PC-9 (cell line): ENCODE data around the gene STK24. TPM values are rescaled to one million over a fixed set of nuclear protein-coding genes. Genes with fewer than 3 reads are reported as not detected.

Experiments
- BruUV-seq: library from RNA; stranded (reverse); fragments of 400-500 nt; replicated peaks from 2 replicates; lab custom pipeline; 2021; lab: Mats Ljungman, UMichigan
- CTCF ChIA-PET: fragments of 300-600 bp; sonication (Branson Sonifier 250); formaldehyde crosslinking; loops from one replicate; lab custom pipeline; 2022; ENCODE audit warnings: antibody characterized with exemption; lab: Charles Lee
- POLR2A ChIA-PET: fragments of 300-600 bp; sonication (Branson Sonifier 250); formaldehyde crosslinking; loops from one replicate; lab custom pipeline; 2022; ENCODE audit warnings: antibody characterized with exemption; ENCODE audit not compliant: unreplicated experiment; lab: Charles Lee
- DNase-seq, 2 experiments: peaks; one replicate each; pipeline versions ENCODE4 v3.0.0 to v3.0.0-alpha.2; 2015 to 2022; ENCODE audit warnings: mixed read lengths in 1 of 2
- H2AFZ ChIP-seq: fragments of 200-600 bp; sonication (generic); 2 replicates; pipeline ENCODE4 v1.8.1; 2017; ENCODE audit warnings: antibody characterized with exemption
- H3F3A ChIP-seq: fragments of 200-600 bp; sonication (generic); 2 replicates; pipeline ENCODE4 v1.8.1; 2017; ENCODE audit warnings: antibody characterized with exemption, mild to moderate bottlenecking, low read depth; ENCODE audit not compliant: insufficient read depth
- H3K27ac ChIP-seq: fragments of 200-600 bp; sonication (generic); 2 replicates; pipeline ENCODE4 v1.6.1; 2016; ENCODE audit warnings: mixed run types
- H3K27me3 ChIP-seq: fragments of 200-600 bp; sonication (generic); 2 replicates; pipeline ENCODE4 v1.6.1; 2016; ENCODE audit warnings: low read depth, mixed run types; ENCODE audit not compliant: insufficient read depth
- H3K36me3 ChIP-seq: fragments of 200-600 bp; sonication (generic); 2 replicates; pipeline ENCODE4 v1.6.1; 2016; ENCODE audit warnings: low read depth, mixed run types
- H3K4me1 ChIP-seq: fragments of 200-600 bp; sonication (generic); replicated peaks from 2 replicates; pipeline ENCODE4 v1.6.1; 2016; ENCODE audit warnings: mixed run types; ENCODE audit not compliant: insufficient read depth
- H3K4me2 ChIP-seq: fragments of 200-600 bp; sonication (generic); 2 replicates; pipeline ENCODE4 v1.6.1; 2017; ENCODE audit warnings: mixed run types
- H3K4me3 ChIP-seq: fragments of 200-600 bp; sonication (generic); 2 replicates; pipeline ENCODE4 v1.6.1; 2016; ENCODE audit warnings: mixed run types
- H3K79me2 ChIP-seq: fragments of 200-600 bp; sonication (generic); 2 replicates; pipeline ENCODE4 v1.6.1; 2017; ENCODE audit warnings: low read depth, mixed run types
- H3K9me2 ChIP-seq: fragments of 200-600 bp; sonication (generic); 2 replicates; pipeline ENCODE4 v1.8.1; 2017; ENCODE audit warnings: mild to moderate bottlenecking; ENCODE audit not compliant: insufficient read depth
- H3K9me3 ChIP-seq: fragments of 200-600 bp; sonication (generic); 2 replicates; pipeline ENCODE4 v1.8.1; 2016; ENCODE audit warnings: low read depth; ENCODE audit not compliant: insufficient read depth
- H4K20me1 ChIP-seq: fragments of 200-600 bp; sonication (generic); 2 replicates; pipeline ENCODE4 v1.8.1; 2017; ENCODE audit not compliant: insufficient read depth
- CTCF ChIP-seq: fragments of 200-600 bp; sonication (generic); conservative IDR thresholded peaks from 2 replicates; pipeline ENCODE4 v1.6.1; 2017; ENCODE audit warnings: mixed run types, antibody characterized with exemption, mild to moderate bottlenecking, moderate library complexity
- EZH2 ChIP-seq: fragments of 200-600 bp; sonication (generic); IDR thresholded peaks from 2 replicates; pipeline ENCODE4 v1.8.0; 2017; ENCODE audit warnings: antibody characterized with exemption, low read depth
- intact Hi-C: fragments of 100-400 bp; cut with micrococcal nuclease; formaldehyde crosslinking; loops from one replicate; pipeline ENCODE4 v1.10.0; 2022; ENCODE audit not compliant: unreplicated experiment
- total RNA-seq: library from RNA; stranded (reverse); gene quantifications from 2 replicates; pipeline ENCODE4 v1.2.3, GENCODE V29; 2021

The STK24 gene
- total RNA-seq, 1 experiment from 2014 or later: 134 TPM

GRCh38 chr13:98456413-98456845 is 120.5 kb downstream of the STK24 start:
- ChIA-PET POLR2A (no interaction called here), CTCF (no interaction called here)

GRCh38 chr13:98454389-98454881 is 122.5 kb downstream of the STK24 start:
- no peak overlapping the region for H2AFZ ChIP-seq

More at GRCh38 chr13:98456413-98456845, 120.5 kb downstream of the STK24 start:
- BruUV-seq: no TSS peak
- H3K4me1 ChIP-seq: no peaks in the 10 kb centered on the region
- H3K9me3 ChIP-seq: no peaks in the 10 kb centered on the region
- no peak overlapping the region for H2AFZ ChIP-seq
- no peaks in the 10 kb centered on the region for H3K9me2 ChIP-seq
- H3K4me3 ChIP-seq: no peak overlapping the region
- H3K4me2 ChIP-seq: no peak overlapping the region
- no peak for DNase-seq
- H3K79me2 ChIP-seq: 0 out of 2 replicates have a peak, but pooled peaks cover 4% of the 10 kb centered on the region
- H3F3A ChIP-seq: peaks cover 48% of the 10 kb centered on the region
- TF ChIP-seq CTCF (no peak), EZH2 (no peak)
- H3K27ac ChIP-seq: no peak overlapping the region
- intact Hi-C loops: no loop called here
- H3K27me3 ChIP-seq: no peaks in the 10 kb centered on the region
- H3K36me3 ChIP-seq: peaks cover 44% of the 10 kb centered on the region
- peaks cover 4% of the 10 kb centered on the region for H4K20me1 ChIP-seq

More at GRCh38 chr13:98454389-98454881, 122.5 kb downstream of the STK24 start:
- no peaks in the 10 kb centered on the region for H3K4me1 ChIP-seq
- peaks cover 4% of the 10 kb centered on the region for H4K20me1 ChIP-seq
- H3K4me2 ChIP-seq: no peak overlapping the region
- no peaks in the 10 kb centered on the region for H3K27me3 ChIP-seq
- DNase-seq: no peak
- POLR2A ChIA-PET: interaction anchor here (0.6 kb wide), 1 partner anchor 74 kb away, joined by 3 read pairs; no protein-coding TSS in a partner anchor
- no peaks in the 10 kb centered on the region for H3K9me2 ChIP-seq
- no peak overlapping the region for H3K27ac ChIP-seq
- peaks cover 44% of the 10 kb centered on the region for H3K36me3 ChIP-seq
- 0 out of 2 replicates have a peak, but pooled peaks cover 4% of the 10 kb centered on the region for H3K79me2 ChIP-seq
- intact Hi-C loops: no loop called here
- H3F3A ChIP-seq: peaks cover 47% of the 10 kb centered on the region
- TF ChIP-seq EZH2 (no peak), CTCF (no peak)
- CTCF ChIA-PET: no interaction called here
- H3K4me3 ChIP-seq: no peak overlapping the region
- no TSS peak for BruUV-seq
- H3K9me3 ChIP-seq: no peaks in the 10 kb centered on the region
